ENCODE measurements around the gene SMO.
A peak's percentile ranks its signal among the peaks of the same experiment; 100 is the strongest.
"Not testable (repeated sequence)": the region's sequence is repeated elsewhere in the genome, so short reads cannot be mapped to it uniquely, and the experiment has no call there.

SMO gene

DNA sequence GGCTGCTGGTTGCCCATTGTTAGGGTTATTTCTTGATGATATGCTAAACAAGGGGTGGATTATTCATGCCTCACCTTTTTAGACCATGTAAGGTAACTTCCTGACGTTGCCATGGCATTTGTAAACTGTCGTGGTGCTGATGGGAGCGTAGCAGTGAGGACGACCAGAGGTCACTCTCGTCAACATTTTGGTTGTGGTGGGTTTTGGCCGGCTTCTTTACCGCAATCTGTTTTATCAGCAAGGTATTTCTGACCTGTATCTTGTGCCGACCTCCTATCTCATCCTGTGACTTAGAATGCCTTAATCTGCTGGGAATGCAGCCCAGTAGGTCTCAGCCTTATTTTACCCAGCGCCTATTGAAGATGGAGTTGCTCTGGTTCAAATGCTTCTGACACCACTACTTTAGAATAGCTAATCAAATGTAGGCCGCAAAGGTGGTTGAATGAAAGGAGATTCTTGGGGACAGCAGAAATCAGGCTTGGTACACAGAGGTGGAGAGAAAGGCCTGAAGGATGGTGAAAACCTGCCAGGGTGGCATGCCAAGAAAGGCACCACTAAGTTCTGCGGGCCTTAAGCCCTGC lies 17.9 kb upstream of the SMO start:
- no peak for DNase-seq

DNA sequence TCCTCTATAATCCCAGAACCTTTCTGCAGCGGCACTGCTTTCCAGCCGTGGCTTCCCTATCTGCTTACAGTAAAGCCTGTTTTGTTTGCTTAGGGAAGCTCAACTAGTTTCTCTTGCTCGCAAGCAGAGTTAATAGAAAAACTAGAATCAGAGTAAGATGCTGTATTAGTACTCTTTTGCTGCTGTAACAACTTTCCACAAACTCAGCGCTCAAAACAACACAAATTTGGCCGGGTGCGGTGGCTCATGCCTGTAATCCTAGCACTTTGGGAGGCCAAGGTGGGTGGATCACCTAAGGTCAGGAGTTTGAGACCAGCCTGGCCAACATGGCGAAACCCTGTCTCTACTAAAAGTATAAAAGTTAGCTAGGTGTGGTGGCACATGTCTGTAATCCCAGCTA lies 14.6 kb upstream of the SMO start:
- not testable (repeated sequence) for DNase-seq

DNA sequence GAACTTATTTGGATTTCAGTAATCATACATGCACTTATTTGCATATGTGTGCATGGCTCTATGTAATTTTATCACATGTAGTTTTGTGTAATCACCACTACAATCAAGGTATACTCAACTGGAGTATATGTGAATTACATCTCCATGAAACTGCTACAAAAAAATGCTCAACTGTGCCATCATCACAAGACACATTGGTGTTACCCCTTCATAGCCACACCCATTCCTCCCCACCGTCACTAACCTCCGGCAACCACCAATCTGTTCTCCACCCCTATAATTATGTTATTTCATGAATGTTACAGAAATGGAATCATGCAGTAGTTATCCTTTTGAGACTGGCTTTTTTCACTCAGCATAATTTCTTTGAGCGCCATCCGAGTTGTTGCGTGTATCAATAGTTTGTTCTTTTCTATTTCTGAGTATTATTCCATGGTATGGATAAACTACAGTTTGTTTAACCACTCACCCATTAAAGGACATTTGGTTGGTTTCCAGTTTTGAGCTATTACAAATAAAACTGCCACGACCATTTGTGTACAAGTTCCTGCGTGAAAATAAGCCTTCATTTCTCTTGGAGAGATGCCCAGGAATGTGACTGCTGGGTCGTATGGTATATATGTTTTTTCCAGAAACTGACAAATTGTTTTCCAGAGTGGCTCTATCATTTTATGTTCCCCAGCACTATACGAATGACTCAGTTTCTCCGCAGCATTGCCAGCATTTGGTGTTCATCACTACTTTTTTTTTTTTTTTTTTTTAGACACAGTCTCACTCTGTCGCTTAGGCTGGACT lies 11.3 kb upstream of the SMO start:
- DNase-seq, result no peak

GRCh38 chr7:129184981-129185670 lies 3.3 kb upstream of the SMO start:
- no peak for DNase-seq

DNA sequence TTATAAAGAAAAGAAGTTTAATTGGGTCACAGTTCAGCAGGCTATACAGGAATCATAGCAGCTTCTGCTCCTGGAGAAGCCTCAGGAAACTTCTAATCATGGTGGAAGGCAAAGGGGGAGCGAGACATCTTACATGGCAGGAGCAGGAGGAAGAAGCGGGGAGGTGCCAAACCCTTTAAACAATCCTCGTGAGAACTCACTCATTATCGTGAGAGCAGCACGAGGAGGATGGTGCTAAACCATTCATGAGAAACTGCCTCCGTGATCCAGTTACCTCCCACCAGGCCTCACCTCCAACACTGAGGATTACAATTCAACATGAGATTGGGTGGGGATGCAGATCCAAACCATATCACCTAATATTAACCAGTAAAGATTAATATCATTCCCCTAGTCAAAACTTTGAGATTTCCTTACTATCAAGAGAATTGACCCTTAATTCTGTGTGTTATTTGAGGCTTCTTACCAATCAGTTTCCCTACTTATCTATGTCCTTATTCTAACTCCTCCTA lies 1.6 kb upstream of the SMO start:
- DNase-seq, result no peak

DNA sequence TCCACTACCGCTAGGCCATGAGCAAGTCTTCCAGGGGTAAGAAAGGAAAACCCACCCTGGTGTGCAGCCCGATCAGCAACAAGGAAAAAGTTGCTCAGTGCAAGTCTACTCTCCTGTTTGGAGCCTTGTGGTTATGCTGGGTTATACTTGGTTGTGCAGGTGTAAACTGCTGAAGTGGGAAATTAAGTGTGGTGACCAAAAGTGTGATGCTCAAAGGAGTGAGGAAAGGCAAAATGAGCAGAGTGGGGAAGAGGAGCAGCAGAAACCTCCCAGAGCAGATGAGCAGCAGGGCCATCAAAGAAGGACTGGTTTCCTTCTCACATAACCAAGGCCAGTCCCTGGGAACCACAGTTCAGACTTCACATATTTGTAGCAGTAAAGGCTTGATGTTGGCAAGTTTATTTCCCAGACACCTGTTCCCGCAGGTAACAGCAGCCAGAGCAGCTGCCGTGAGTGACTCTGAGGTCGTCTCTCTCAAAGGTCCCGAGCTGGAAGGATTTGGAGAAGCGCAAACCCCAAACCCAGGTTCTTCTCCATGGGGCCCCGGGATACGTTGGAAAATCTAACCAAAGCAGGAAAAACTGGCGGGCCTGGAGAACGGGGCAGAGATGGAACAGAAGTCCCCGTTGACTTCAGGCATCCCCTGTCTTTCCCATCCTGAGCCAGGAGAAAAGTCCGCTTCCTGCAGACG lies 607 bp upstream of the SMO start:
- no peak for DNase-seq

DNA sequence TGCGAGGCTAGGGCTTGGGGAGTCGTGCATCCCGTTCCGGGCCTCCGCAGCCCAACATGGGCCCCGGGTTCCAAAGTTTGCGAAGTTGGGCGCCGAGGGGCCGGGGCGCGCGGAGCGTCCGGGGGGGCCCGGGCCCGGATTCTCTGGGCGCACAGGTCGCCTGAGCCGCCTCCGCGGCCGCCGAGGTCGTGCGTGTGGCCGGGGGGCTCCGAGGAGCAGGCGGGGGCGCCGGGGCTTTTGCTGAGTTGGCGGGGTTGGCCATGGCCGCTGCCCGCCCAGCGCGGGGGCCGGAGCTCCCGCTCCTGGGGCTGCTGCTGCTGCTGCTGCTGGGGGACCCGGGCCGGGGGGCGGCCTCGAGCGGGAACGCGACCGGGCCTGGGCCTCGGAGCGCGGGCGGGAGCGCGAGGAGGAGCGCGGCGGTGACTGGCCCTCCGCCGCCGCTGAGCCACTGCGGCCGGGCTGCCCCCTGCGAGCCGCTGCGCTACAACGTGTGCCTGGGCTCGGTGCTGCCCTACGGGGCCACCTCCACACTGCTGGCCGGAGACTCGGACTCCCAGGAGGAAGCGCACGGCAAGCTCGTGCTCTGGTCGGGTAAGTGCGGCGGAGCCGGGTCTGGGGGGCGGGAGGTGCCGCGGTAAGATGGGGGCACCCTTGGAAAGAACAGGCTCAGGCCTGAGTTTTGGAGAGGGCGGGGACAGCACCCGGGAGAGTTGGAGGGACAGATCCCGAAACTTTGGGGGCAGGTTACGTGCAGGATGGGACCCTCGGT lies 643 bp downstream of the SMO start:
- peak; percentile 18 for DNase-seq

DNA sequence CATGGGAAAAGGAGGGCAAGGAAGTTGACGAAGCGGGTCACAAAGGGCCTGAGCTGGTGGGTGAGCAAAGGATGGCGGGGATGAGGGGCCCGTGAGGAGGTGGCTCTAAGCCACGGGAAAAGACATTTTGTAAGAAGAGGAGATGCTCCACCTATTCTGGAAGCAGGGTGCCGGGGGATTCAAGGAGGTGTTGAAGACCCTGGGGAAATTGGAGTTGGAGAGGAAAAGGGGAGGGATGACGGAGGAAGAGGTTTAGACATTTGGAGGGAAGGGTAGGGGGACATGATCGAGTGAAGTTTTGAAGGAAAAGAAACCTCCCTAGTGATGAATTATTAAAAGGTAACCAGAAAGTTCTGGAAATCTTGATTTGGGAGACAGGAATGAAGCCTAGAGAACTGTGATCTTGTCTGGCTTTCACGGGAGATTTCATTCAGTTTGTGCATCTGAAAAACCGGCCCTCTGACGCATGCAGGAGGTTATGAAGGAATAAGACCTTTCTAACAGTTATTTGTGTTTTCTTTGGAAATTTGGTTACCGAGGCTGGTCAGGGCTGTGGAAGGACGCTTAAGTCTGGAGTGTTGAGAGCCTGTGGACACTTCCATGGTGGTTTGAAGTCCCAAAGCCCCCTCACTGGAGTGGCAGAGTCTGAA lies 1.4 kb downstream of the SMO start:
- no peak for DNase-seq

GRCh38 chr7:129191272-129191671 lies 2.8 kb downstream of the SMO start:
- DNase-seq, result no peak

DNA sequence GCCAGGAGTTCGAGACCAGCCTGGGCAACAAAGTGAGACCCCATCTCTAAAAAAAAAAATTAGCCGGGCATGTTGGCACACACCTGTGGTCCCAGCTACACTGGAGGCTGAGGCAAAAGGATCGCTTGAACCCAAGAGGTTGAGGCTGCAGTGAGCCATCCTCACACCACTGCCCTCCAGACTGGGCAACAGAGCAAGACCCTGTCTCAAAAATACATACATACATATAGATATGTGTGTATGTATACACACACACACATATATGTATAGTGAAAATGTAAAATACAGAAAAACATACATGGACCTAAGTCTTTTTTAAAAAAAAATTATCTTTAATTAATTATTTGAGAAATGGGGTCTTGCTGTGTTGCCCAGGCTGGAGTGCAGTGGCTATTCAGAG lies 5.5 kb downstream of the SMO start:
- DNase-seq, result no peak

DNA sequence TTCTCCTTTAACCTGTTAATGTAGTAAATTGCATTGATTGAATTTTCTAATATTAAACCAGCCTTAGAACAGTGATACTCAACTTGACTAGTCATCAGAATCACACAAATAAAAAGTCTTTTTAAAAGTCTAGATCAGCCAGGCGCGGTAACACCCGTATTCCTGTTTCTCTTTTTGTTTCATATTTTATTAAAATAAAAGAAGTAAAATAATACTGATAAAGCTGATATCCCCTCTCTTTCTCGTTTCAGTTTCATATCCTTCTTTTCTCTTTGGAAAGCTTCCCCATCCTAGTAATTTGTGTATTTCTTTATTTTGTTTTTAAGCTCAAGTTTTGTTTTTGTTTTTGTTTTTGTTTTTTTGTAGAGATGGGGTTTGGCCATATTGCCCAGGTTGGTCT lies 9.3 kb downstream of the SMO start:
- DNase-seq, result no peak

DNA sequence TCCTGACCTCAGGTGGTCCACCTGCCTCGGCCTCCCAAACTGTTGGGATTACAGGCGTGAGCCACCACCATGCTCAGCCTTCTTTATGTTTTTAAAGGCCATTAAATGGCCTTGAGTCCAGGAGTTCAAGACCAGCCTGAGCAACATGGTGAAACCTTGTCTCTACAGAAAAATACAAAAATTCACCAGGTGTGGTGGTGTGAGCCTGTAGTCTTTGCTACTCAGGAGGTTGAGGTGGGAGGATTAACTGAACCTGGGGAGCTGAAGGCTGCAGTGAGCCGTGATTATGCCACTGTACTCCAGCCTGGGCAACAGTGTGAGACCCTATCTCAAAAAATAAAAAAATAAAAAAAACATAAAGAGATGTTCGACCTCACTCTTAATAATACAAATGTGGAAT lies 11.0 kb downstream of the SMO start:
- DNase-seq, result no peak

GRCh38 chr7:129202058-129202777 lies 13.8 kb downstream of the SMO start:
- DNase-seq, result no peak

DNA sequence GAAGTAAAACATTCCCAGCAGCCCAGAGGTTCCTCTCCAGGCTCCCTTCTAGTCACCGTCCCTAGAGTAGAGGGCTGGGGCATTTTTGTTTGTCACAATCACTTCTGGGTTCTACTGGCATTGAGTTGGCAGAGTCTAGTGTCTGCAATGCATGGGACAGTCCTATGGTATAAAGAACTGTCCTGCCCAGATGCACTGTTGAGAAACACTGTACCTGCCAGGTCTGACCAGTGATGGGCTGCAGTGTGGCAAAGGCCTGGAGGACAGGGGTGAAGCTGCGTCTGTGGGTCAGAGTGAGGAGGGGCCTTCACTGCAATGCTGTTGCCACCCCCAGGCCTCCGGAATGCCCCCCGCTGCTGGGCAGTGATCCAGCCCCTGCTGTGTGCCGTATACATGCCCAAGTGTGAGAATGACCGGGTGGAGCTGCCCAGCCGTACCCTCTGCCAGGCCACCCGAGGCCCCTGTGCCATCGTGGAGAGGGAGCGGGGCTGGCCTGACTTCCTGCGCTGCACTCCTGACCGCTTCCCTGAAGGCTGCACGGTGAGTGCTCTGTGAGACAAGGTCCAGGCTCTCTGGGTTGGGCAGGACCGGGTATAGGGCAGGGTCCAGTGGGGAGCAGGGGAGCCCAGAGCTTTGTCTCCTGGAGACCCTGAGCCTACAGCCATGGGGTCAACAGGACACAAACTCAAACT lies 14.8 kb downstream of the SMO start:
- DNase-seq, result no peak

- DNase-seq, result no peak
Measured at GRCh38 chr7:129205126-129205818, 16.8 kb downstream of the SMO start.

DNA sequence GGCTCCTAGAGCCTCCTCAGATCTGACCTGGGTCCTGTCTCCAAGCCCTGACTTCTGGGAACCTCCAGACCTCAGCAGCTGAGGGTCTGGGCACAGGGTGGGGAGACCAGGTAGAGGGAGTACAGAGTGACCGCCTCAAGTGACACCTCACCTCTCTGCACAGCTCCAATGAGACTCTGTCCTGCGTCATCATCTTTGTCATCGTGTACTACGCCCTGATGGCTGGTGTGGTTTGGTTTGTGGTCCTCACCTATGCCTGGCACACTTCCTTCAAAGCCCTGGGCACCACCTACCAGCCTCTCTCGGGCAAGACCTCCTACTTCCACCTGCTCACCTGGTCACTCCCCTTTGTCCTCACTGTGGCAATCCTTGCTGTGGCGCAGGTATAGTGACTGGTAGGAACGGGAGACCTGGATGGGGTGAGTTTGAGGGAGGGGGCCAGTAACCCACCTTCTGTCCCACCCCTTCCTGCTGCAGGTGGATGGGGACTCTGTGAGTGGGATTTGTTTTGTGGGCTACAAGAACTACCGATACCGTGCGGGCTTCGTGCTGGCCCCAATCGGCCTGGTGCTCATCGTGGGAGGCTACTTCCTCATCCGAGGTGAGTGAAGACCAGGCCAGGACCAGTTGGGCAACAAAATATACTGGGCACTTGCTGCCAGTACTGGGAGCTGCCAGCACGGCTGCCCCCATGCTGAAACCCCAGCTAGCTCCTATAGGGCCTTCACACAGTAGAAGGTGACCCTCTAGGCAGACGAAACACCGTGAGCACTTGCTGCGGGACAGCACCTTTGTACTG lies 17.8 kb downstream of the SMO start:
- no peak for DNase-seq

GRCh38 chr7:129208667-129209066 lies 20.2 kb downstream of the SMO start:
- DNase-seq, result no peak

DNA sequence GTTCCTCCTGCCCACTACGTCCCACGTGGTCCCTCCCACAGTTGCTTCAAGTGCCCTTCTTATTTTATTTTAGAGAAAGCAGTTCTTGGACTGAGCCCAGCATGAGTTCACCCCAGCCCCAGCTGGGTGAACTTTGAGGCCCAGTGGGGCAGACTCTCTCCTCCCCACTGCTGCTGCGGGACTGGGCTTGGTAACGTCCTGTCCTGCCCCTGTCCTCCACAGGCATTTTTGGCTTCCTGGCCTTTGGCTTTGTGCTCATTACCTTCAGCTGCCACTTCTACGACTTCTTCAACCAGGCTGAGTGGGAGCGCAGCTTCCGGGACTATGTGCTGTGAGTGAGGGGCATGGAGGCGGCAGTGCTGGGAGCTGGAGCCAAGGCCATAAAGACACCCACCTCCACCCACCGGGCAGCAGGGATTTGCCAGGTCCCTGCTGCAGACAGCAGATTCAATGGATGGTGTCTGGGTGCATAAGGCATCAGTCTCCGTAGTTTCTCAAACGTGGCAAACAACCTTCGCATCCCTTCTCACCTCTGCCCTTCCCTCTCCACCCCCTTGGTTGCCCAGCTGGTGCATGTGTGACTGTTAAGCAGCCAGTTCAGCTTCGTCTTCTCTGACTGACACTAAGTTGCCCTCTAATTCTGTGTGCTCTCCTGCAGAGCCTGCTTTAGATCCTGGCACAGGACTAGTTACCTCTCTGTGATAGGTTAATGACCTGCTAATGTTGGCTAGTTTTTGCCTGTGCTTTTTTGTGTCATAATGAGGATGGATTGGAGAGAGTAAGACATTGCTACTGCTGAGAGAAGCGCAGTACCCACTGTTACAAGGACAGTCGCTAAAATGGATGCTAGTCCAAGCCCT lies 20.9 kb downstream of the SMO start:
- DNase-seq, result no peak

Data from stimulated activated CD4-positive, alpha-beta T cell treated with anti-CD3 and anti-CD28 coated beads, Interleukin-15, amount 100 ng/mL, for 24 hours (primary cell).